Esophagus muscularis mucosa (tissue), 4 donors: ENCODE data around the gene ETV6.

Experiments used
- EP300 ChIP-seq: sonication (generic); formaldehyde crosslinking; IDR thresholded peaks from one replicate; pipeline ENCODE4 v1.6.1; 2017; ENCODE audit warnings: antibody characterized with exemption
- POLR2A ChIP-seq: fragments of 450-650 bp; IDR thresholded peaks from one replicate; pipeline ENCODE4 v1.6.1; 2017; ENCODE audit warnings: antibody characterized with exemption, moderate library complexity, mild to moderate bottlenecking, low read depth
- POLR2AphosphoS5 ChIP-seq, 2 donors: sonication (generic); formaldehyde crosslinking; IDR thresholded peaks; one replicate each; pipeline ENCODE4 v1.6.1; 2017; ENCODE audit warnings: antibody characterized with exemption in 2 of 2
- TF ChIP-seq, protein P1 (sequence below), 3 experiments: fragments of 200-600 bp in 2 of 3; fragments of 450-650 bp in 1 of 3; sonication (generic) in 2 of 3; IDR thresholded peaks; one replicate each; pipeline ENCODE4 v1.5.1; 2017 to 2019; ENCODE audit warnings: antibody characterized with exemption in 3 of 3, mild to moderate bottlenecking in 2 of 3, moderate library complexity in 1 of 3

DNA sequence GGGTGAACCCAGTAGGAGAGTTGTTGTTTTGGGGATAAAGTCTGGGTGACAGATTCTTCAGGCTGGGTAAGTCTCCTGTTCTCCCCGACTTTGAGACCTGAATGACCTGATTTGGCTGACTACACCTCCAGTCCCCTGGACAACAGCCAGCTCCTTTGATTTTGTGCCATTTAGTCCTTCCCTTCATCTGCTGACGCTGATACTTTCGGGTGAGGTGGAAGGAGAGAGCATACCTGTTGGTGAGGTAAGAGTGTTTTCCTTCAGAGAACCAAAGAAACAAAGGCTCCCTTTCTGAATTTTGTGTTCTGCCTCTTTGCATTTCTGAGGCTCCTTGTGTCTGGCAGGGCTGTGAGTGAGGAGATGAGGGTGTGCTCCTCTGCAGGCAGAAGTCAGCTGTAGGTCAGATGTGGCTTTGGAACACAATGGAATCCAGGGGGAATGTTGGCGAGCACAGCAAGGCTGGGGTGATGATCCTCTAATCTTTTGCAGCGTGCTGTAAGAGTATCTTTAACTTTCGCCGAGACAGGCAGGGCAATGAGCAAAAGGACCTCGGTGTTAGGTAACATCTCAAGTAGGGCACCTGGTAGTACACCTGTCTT is 12.1 kb downstream of the ETV6 start:
- TF ChIP-seq EP300 (no peak), POLR2A (no peak), POLR2AphosphoS5 (IDR thresholded peaks at IDR 0.05) (no peak)
- TF ChIP-seq, protein P1, sequence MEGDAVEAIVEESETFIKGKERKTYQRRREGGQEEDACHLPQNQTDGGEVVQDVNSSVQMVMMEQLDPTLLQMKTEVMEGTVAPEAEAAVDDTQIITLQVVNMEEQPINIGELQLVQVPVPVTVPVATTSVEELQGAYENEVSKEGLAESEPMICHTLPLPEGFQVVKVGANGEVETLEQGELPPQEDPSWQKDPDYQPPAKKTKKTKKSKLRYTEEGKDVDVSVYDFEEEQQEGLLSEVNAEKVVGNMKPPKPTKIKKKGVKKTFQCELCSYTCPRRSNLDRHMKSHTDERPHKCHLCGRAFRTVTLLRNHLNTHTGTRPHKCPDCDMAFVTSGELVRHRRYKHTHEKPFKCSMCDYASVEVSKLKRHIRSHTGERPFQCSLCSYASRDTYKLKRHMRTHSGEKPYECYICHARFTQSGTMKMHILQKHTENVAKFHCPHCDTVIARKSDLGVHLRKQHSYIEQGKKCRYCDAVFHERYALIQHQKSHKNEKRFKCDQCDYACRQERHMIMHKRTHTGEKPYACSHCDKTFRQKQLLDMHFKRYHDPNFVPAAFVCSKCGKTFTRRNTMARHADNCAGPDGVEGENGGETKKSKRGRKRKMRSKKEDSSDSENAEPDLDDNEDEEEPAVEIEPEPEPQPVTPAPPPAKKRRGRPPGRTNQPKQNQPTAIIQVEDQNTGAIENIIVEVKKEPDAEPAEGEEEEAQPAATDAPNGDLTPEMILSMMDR (IDR thresholded peaks at IDR 0.05): no peak
